ENCODE measurements around the gene METTL25.
A peak's percentile ranks its signal among the peaks of the same experiment; 100 is the strongest.

METTL25 gene

GRCh38 chr12:82527165-82527780, 168.9 kb downstream of the METTL25 start:
- peak; percentile 18 for DNase-seq (ENCODE audit: low spot score)

Measured in AG08396 (cell line).